NCI-H748 treated with DMSO at 0.1 percent for 48 hours (cell line): ENCODE results near the gene RHBDD3.
"Not testable (repeated sequence)": the region's sequence is repeated elsewhere in the genome, so short reads cannot be mapped to it uniquely, and the experiment has no call there.

Experiments used
- DNase-seq: peaks from one replicate; lab custom pipeline; 2025; lab: John Stamatoyannopoulos, UW

Gene RHBDD3

GRCh38 chr22:29247891-29248290, 19.9 kb downstream of the RHBDD3 start:
- not testable (repeated sequence) for DNase-seq

- peak; percentile 6 for DNase-seq
Observed at GRCh38 chr22:29245626-29246385, 22.0 kb downstream of the RHBDD3 start.

GRCh38 chr22:29244785-29245625, 22.8 kb downstream of the RHBDD3 start:
- DNase-seq, result no peak

GRCh38 chr22:29243874-29244446, 23.8 kb downstream of the RHBDD3 start:
- DNase-seq, result no peak

- DNase-seq, result not testable (repeated sequence)
Observed at GRCh38 chr22:29240481-29240880, 27.3 kb downstream of the RHBDD3 start.

- no peak for DNase-seq
Observed at GRCh38 chr22:29233277-29233877, 34.4 kb downstream of the RHBDD3 start.

- no peak for DNase-seq
Observed at GRCh38 chr22:29231971-29232959, 35.5 kb downstream of the RHBDD3 start.

- DNase-seq, result no peak
Observed at GRCh38 chr22:29230972-29231875, 36.6 kb downstream of the RHBDD3 start.

GRCh38 chr22:29226351-29226981, 41.3 kb downstream of the RHBDD3 start:
- no peak for DNase-seq

GRCh38 chr22:29225422-29226090, 42.2 kb downstream of the RHBDD3 start:
- no peak for DNase-seq

- no peak for DNase-seq
Observed at GRCh38 chr22:29224859-29225410, 42.8 kb downstream of the RHBDD3 start.

- DNase-seq, result no peak
Observed at GRCh38 chr22:29224121-29224858, 43.5 kb downstream of the RHBDD3 start.

GRCh38 chr22:29219881-29220670, 47.7 kb downstream of the RHBDD3 start:
- no peak for DNase-seq

- not testable (repeated sequence) for DNase-seq
Observed at GRCh38 chr22:29219409-29219782, 48.4 kb downstream of the RHBDD3 start.

- DNase-seq, result no peak
Observed at GRCh38 chr22:29218758-29219408, 48.9 kb downstream of the RHBDD3 start.
